NCI-H1417 (cell line): Measurements from ENCODE around the gene ULBP1.
"Not testable (repeated sequence)": the region's sequence is repeated elsewhere in the genome, so short reads cannot be mapped to it uniquely, and the experiment has no call there.

Experiments
- DNase-seq, 3 experiments: peaks; one replicate each; lab custom pipeline; 2025; lab: John Stamatoyannopoulos, UW

Gene ULBP1

GRCh38 chr6:149953390-149953789 lies 10.4 kb upstream of the ULBP1 start:
- not testable (repeated sequence) for DNase-seq

GRCh38 chr6:149953934-149954327 lies 9.8 kb upstream of the ULBP1 start:
- DNase-seq, result not testable (repeated sequence)

GRCh38 chr6:149954328-149954983 lies 9.3 kb upstream of the ULBP1 start:
- not testable (repeated sequence) for DNase-seq

DNA sequence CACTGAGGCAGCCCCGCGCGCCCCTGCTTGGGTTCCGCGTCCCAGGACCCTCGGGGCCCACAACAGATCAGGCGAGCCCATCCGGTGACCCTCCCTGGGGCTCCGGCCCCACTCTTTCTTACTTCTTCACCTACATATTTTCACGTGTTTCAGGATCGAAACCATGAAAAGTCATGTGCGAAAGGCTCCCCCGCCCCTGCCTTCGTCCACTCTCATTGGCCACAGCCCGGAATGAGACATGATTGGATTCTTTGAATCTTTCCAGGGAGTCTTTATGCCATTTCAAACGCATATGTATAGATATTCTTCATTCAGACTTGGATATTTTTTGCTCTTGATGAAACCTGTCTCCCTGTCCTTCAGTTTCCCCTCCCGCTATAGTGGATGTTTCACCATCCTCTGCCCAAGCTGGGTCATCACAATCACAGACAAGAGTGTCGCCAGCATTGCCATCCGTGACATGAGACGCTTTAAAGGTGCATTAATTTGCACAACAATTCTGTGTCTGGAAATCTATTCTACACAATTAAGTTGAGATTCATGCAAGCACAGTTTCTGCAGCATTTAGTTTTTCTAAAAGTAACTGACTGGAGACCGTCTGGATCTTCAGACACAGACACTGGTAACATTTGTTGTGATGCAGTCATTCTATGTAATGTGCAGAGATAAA lies 8.6 kb upstream of the ULBP1 start:
- not testable (repeated sequence) for DNase-seq

GRCh38 chr6:149955654-149956317 lies 8.0 kb upstream of the ULBP1 start:
- not testable (repeated sequence) for DNase-seq

GRCh38 chr6:149958124-149958523 lies 5.6 kb upstream of the ULBP1 start:
- DNase-seq, result not testable (repeated sequence)

- DNase-seq, result not testable (repeated sequence)
Measured at GRCh38 chr6:149959806-149960205, 3.9 kb upstream of the ULBP1 start.

DNA sequence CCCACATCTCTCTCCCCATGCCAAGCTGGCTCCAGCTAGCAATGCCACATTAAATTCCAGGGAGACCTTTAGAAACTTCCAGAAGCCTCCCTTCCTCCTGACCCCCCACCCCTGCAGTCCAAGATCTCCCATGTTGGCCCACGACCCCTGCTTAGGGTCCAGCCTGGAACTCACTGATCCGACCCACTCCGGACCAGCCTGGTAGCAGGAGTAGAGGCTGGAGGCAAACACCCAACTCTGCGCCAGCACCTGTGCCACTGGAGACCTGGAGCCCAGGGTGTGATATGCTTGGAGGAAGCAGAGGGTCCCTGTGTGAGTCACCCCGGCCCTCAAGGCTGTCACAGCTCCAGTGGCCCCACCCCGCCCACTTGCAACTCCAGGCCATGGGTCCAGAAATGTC lies 3.3 kb upstream of the ULBP1 start:
- DNase-seq, result no peak

GRCh38 chr6:149961728-149962425 lies 1.9 kb upstream of the ULBP1 start:
- DNase-seq, result peak in 1 of 3 experiments; percentile 13

GRCh38 chr6:149962461-149963211 lies 1.1 kb upstream of the ULBP1 start:
- no peak for DNase-seq

GRCh38 chr6:149963212-149963461 lies 606 bp upstream of the ULBP1 start:
- peak; percentile 41 to 93 (median 79) for DNase-seq

DNA sequence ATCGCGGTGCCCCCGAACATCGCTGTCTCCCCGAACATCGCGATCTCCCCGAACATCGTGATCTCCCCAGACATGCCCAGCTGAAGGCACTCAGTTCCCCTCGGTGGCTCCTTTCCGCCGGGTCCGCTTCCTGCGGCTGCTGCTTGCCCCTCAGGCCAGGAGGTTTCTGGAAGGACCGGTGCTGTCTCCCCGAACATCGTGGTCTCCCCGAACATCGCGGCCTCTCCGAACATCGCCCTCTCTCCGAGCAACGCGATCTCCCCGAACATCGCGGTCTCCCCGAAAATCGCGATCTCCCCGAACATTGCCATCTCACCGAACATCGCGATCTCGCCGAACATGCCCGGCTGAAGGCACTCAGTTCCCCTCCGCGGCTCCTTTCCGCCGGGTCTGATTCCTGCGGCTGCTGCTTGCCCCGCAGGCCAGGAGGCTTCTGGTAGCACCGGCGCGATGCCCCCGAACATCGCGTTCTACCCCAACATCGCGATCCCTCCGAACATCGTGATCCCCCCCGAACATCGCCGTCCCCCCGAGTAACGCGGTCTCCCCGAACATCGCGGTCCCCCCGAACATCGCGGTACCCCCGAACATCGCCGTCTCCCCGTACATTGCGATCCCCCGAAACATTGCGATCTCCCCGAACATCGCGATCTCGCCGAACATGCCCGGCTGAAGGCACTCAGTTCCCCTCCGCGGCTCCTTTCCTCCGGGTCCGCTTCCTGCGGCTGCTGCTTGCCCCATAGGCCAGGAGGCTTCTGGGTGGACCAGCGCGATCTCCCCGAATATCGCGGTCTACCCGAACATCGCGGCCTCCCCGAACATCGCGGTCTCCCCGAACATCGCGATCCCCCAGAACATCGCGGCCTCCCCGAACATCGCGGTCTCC lies 808 bp downstream of the ULBP1 start:
- peak; percentile 22 to 43 (median 42) for DNase-seq

DNA sequence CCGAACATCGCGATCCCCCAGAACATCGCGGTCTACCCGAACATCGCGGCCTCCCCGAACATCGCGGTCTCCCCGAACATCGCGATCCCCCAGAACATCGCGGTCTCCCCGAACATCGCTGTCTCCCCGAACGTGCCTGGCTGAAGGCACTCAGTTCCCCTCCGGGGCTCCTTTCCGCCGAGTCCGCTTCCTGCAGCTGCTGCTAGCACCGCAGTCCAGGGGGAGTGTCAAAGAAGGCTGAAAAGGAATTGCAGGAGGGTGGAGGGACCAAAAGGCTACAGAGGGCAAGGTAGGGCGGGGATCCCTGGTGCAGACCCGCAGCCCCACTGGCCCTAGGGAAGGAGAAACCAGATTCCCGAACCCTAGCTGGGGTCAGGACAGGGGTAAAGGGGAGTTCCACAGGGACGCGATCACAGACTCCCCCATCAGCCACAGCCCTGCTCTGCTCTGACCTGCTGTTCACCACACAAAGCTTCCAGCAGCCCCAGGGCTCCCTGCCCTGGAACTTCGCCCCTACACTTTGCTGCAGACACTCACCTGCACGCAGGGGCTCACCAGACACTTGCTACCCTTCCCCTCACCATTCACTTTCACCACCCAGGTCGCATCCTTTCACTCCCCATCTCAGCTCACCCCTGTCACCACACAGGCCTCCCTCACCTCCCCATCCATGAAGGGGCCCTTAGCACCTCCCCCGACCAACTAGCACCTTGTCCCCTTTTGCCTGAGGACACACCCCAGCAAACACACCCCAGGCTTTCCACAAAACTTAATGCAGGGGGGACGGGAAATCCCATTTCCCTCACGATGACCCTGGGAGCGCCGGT lies 1.7 kb downstream of the ULBP1 start:
- peak in 1 of 3 experiments; percentile 21 for DNase-seq

DNA sequence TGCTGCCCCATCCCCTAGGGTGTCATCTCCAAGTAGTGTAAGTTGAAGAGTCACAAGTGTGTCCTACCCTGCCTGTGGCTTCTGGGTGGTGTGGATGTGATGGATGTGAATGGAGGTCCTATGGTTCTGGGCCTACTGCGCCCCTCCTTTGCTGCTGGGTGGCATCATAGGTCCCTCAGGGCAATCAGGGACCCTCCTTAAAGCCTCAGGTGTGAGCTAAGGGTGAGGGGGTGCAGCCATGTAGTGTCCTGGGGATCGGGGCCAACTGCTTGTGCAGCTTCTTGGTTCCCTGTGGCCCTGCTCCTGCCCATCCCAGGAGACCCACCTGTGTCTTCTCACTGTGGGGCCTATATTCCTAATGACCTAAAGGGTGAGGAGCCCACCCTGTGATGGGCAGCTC lies 2.6 kb downstream of the ULBP1 start:
- not testable (repeated sequence) for DNase-seq

GRCh38 chr6:149967591-149967990 lies 3.8 kb downstream of the ULBP1 start:
- no peak for DNase-seq

DNA sequence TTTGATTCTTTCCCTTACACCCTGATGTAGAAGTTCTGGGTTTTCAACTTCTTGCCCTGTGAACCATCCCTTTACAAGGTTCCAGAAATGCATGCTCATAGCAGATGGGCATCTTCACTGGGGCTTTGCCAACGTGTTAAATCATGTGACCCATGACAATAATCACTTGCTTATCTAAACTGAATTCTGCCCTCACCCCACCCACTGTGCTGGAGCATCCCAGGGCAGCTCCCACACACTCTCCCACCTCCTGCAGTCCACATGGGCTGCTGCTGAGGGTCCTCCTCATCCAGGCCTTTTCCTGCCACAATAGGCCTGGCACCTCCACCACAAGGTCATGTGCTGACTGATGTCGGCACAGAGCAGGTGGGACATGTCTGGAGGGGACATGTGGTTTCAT lies 4.3 kb downstream of the ULBP1 start:
- DNase-seq, result not testable (repeated sequence)

GRCh38 chr6:149968909-149969308 lies 5.2 kb downstream of the ULBP1 start:
- DNase-seq, result not testable (repeated sequence)

DNA sequence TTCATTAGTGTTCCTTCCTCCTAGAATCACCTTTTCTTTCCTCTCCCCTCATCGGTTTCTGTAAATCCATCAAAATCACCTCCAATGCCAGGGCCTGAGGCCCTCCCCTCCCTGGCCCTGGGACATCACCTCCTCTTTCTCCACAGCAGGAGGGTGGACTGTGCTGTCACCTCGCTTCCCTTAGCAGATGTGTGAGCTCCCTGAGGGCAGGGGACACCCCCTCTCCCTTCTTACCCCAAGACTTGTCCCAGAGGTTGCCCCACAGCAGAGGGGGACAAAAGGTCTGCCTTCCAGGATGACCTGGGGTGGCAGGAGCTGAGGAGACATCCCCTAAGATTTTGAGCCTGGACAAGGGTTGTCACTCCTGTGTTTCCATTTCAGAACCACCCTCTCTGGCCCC lies 5.9 kb downstream of the ULBP1 start:
- DNase-seq, result no peak

DNA sequence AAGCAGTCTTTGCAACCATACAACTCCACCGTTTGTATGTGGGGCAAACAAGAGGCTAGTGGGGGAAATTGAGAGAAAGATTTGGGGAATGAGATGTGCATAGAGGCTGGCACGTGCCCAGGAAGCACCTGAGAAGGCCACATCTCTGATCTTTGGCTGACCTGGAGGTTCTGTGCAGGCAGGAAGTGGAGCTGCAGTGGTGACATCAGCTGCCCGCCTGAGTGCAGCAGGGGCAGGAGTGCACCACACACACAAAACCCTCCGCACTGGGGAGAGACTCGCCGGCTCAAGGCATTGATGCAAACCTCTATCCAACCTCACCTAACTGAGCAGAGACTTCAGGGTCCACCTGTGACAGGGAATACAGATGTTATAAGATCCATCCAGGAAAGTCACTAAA lies 10.7 kb downstream of the ULBP1 start:
- DNase-seq, result not testable (repeated sequence)

GRCh38 chr6:149974825-149975224 lies 11.1 kb downstream of the ULBP1 start:
- DNase-seq, result no peak
